MV-4-11 (cell line): ENCODE results near the gene C6orf141.

Experiments used
- DNase-seq: peaks from one replicate; lab custom pipeline; 2025; lab: John Stamatoyannopoulos, UW

C6orf141 gene

GRCh38 chr6:49550492-49551077 is at the start of gene C6orf141:
Gene C6orf141, plus strand, starts transcription at chr6:49550668. Its CDS starts 125 bp downstream, at chr6:49550793.
- DNase-seq, result no peak

- DNase-seq, result no peak
These were observed 45.8 kb upstream of the C6orf141 start for GRCh38 chr6:49504666-49505065.

- DNase-seq, result no peak
These were observed 43.8 kb upstream of the C6orf141 start for GRCh38 chr6:49506569-49507111.

- no peak for DNase-seq
These were observed 41.1 kb upstream of the C6orf141 start for GRCh38 chr6:49509342-49509741.

GRCh38 chr6:49513153-49513989 is 37.1 kb upstream of the C6orf141 start:
- no peak for DNase-seq

GRCh38 chr6:49514571-49515484 is 35.6 kb upstream of the C6orf141 start:
- no peak for DNase-seq

GRCh38 chr6:49515485-49516146 is 34.9 kb upstream of the C6orf141 start:
- DNase-seq, result no peak

- no peak for DNase-seq
These were observed 34.3 kb upstream of the C6orf141 start for GRCh38 chr6:49516147-49516505.

GRCh38 chr6:49517919-49518318 is 32.5 kb upstream of the C6orf141 start:
- DNase-seq, result no peak

GRCh38 chr6:49519660-49520059 is 30.8 kb upstream of the C6orf141 start:
- no peak for DNase-seq

- no peak for DNase-seq
These were observed 27.5 kb upstream of the C6orf141 start for GRCh38 chr6:49522710-49523593.

GRCh38 chr6:49523901-49524300 is 26.6 kb upstream of the C6orf141 start:
- no peak for DNase-seq

GRCh38 chr6:49524541-49524940 is 25.9 kb upstream of the C6orf141 start:
- DNase-seq, result no peak

GRCh38 chr6:49526598-49526997 is 23.9 kb upstream of the C6orf141 start:
- DNase-seq, result no peak

- DNase-seq, result no peak
These were observed 23.1 kb upstream of the C6orf141 start for GRCh38 chr6:49527320-49527719.

- no peak for DNase-seq
These were observed 21.9 kb upstream of the C6orf141 start for GRCh38 chr6:49528571-49528970.

GRCh38 chr6:49530141-49530776 is 20.2 kb upstream of the C6orf141 start:
- DNase-seq, result no peak

GRCh38 chr6:49531774-49532569 is 18.5 kb upstream of the C6orf141 start:
- peak; percentile 44 for DNase-seq

GRCh38 chr6:49535795-49536194 is 14.7 kb upstream of the C6orf141 start:
- DNase-seq, result no peak
